HEK293 (cell line): ENCODE data around the gene PLB1.

Source experiments
- BCL11A ChIP-seq: fragments of 450-650 bp; formaldehyde crosslinking; IDR thresholded peaks from 2 replicates; pipeline ENCODE4 v1.5.1; 2016; ENCODE audit warnings: low read depth, missing biosample characterization, missing genetic modification characterization
- FEZF1 ChIP-seq: fragments of 450-650 bp; formaldehyde crosslinking; IDR thresholded peaks from 2 replicates; pipeline ENCODE4 v1.5.1; 2016; ENCODE audit warnings: missing biosample characterization, missing genetic modification characterization
- GLIS1 ChIP-seq: fragments of 450-650 bp; formaldehyde crosslinking; IDR thresholded peaks from 2 replicates; pipeline ENCODE4 v1.5.1; 2016; ENCODE audit warnings: missing biosample characterization, missing genetic modification characterization
- KLF16 ChIP-seq: fragments of 450-650 bp; formaldehyde crosslinking; IDR thresholded peaks from 2 replicates; pipeline ENCODE4 v1.5.1; 2017; ENCODE audit warnings: missing biosample characterization, missing genetic modification characterization
- KLF7 ChIP-seq: fragments of 450-650 bp; formaldehyde crosslinking; IDR thresholded peaks from 2 replicates; pipeline ENCODE4 v1.5.1; 2016; ENCODE audit warnings: missing biosample characterization, missing genetic modification characterization, borderline replicate concordance
- KLF9 ChIP-seq: fragments of 450-650 bp; formaldehyde crosslinking; IDR thresholded peaks from 2 replicates; pipeline ENCODE4 v1.5.1; 2016; ENCODE audit warnings: missing biosample characterization, missing genetic modification characterization, low read depth
- PATZ1 ChIP-seq: fragments of 450-650 bp; formaldehyde crosslinking; IDR thresholded peaks from 2 replicates; pipeline ENCODE4 v1.5.1; 2016; ENCODE audit warnings: missing biosample characterization, missing genetic modification characterization
- SP3 ChIP-seq: fragments of 450-650 bp; formaldehyde crosslinking; IDR thresholded peaks from 2 replicates; pipeline ENCODE4 v1.5.1; 2016; ENCODE audit warnings: missing biosample characterization, missing genetic modification characterization
- SP7 ChIP-seq: fragments of 450-650 bp; formaldehyde crosslinking; IDR thresholded peaks from 2 replicates; pipeline ENCODE4 v1.5.1; 2016; ENCODE audit warnings: missing biosample characterization, missing genetic modification characterization
- TRIM28 ChIP-seq: IDR thresholded peaks from 2 replicates; pipeline ENCODE4 v1.6.1; 2011; ENCODE audit warnings: low read length, control low read depth, borderline replicate concordance
- ZBTB20 ChIP-seq: fragments of 450-650 bp; formaldehyde crosslinking; IDR thresholded peaks from 2 replicates; pipeline ENCODE4 v1.5.1; 2016; ENCODE audit warnings: missing biosample characterization, missing genetic modification characterization
- ZBTB7A ChIP-seq: fragments of 450-650 bp; formaldehyde crosslinking; IDR thresholded peaks from 2 replicates; pipeline ENCODE4 v1.5.1; 2016; ENCODE audit warnings: low read depth, missing biosample characterization, missing genetic modification characterization
- ZFP3 ChIP-seq: fragments of 450-650 bp; formaldehyde crosslinking; IDR thresholded peaks from 2 replicates; pipeline ENCODE4 v1.5.1; 2016; ENCODE audit warnings: low read depth, missing biosample characterization, missing genetic modification characterization
- ZFP37 ChIP-seq: fragments of 450-650 bp; formaldehyde crosslinking; IDR thresholded peaks from 2 replicates; pipeline ENCODE4 v1.5.1; 2016; ENCODE audit warnings: missing biosample characterization, missing genetic modification characterization
- ZFP41 ChIP-seq: fragments of 450-650 bp; formaldehyde crosslinking; IDR thresholded peaks from 2 replicates; pipeline ENCODE4 v1.5.1; 2016; ENCODE audit warnings: missing biosample characterization, missing genetic modification characterization, borderline replicate concordance
- ZNF10 ChIP-seq: fragments of 450-650 bp; formaldehyde crosslinking; IDR thresholded peaks from 2 replicates; pipeline ENCODE4 v1.5.1; 2017; ENCODE audit warnings: missing biosample characterization, missing genetic modification characterization
- ZNF138 ChIP-seq: fragments of 450-650 bp; formaldehyde crosslinking; IDR thresholded peaks from 2 replicates; pipeline ENCODE4 v1.5.1; 2016; ENCODE audit warnings: missing biosample characterization, missing genetic modification characterization, borderline replicate concordance
- ZNF175 ChIP-seq: fragments of 450-650 bp; formaldehyde crosslinking; IDR thresholded peaks from 2 replicates; pipeline ENCODE4 v1.5.1; 2016; ENCODE audit warnings: missing biosample characterization, missing genetic modification characterization
- ZNF18 ChIP-seq: fragments of 450-650 bp; formaldehyde crosslinking; IDR thresholded peaks from 2 replicates; pipeline ENCODE4 v1.5.1; 2016; ENCODE audit warnings: missing biosample characterization, missing genetic modification characterization
- ZNF184 ChIP-seq: fragments of 450-650 bp; IDR thresholded peaks from 2 replicates; pipeline ENCODE4 v1.5.1; 2018; ENCODE audit warnings: missing biosample characterization, mild to moderate bottlenecking, missing genetic modification characterization
- ZNF2 ChIP-seq: fragments of 450-650 bp; formaldehyde crosslinking; IDR thresholded peaks from 2 replicates; pipeline ENCODE4 v1.5.1; 2016; ENCODE audit warnings: missing biosample characterization, missing genetic modification characterization
- ZNF24 ChIP-seq: fragments of 450-650 bp; formaldehyde crosslinking; IDR thresholded peaks from 2 replicates; pipeline ENCODE4 v1.5.1; 2016; ENCODE audit warnings: missing biosample characterization, missing genetic modification characterization
- ZNF266 ChIP-seq: fragments of 450-650 bp; formaldehyde crosslinking; IDR thresholded peaks from 2 replicates; pipeline ENCODE4 v1.5.1; 2016; ENCODE audit warnings: missing biosample characterization, missing genetic modification characterization, low read depth
- ZNF416 ChIP-seq: fragments of 450-650 bp; formaldehyde crosslinking; IDR thresholded peaks from 2 replicates; pipeline ENCODE4 v1.5.1; 2016; ENCODE audit warnings: missing biosample characterization, missing genetic modification characterization
- ZNF514 ChIP-seq: fragments of 450-650 bp; formaldehyde crosslinking; IDR thresholded peaks from 2 replicates; pipeline ENCODE4 v1.5.1; 2016; ENCODE audit warnings: missing biosample characterization, missing genetic modification characterization
- ZNF580 ChIP-seq: fragments of 450-650 bp; formaldehyde crosslinking; IDR thresholded peaks from 2 replicates; pipeline ENCODE4 v1.5.1; 2016; ENCODE audit warnings: missing biosample characterization, missing genetic modification characterization
- ZNF629 ChIP-seq: fragments of 450-650 bp; formaldehyde crosslinking; IDR thresholded peaks from 2 replicates; pipeline ENCODE4 v1.5.1; 2017; ENCODE audit warnings: missing biosample characterization, missing genetic modification characterization
- ZNF76 ChIP-seq: fragments of 450-650 bp; formaldehyde crosslinking; IDR thresholded peaks from 2 replicates; pipeline ENCODE4; 2016; ENCODE audit warnings: low read depth, missing biosample characterization, missing genetic modification characterization, borderline replicate concordance
- ZNF777 ChIP-seq: fragments of 450-650 bp; formaldehyde crosslinking; IDR thresholded peaks from 2 replicates; pipeline ENCODE4 v1.5.1; 2017; ENCODE audit warnings: missing biosample characterization, missing genetic modification characterization, borderline replicate concordance
- ZSCAN18 ChIP-seq: fragments of 450-650 bp; formaldehyde crosslinking; IDR thresholded peaks from 2 replicates; pipeline ENCODE4 v1.5.1; 2016; ENCODE audit warnings: missing biosample characterization, missing genetic modification characterization
- ZSCAN5A ChIP-seq: fragments of 450-650 bp; formaldehyde crosslinking; IDR thresholded peaks from 2 replicates; pipeline ENCODE4 v1.5.1; 2016; ENCODE audit warnings: missing biosample characterization, missing genetic modification characterization
- TF ChIP-seq, protein P1 (sequence below): fragments of 450-650 bp; formaldehyde crosslinking; IDR thresholded peaks from 2 replicates; pipeline ENCODE4 v1.5.1; 2016; ENCODE audit warnings: missing biosample characterization, missing genetic modification characterization

PLB1 gene

DNA sequence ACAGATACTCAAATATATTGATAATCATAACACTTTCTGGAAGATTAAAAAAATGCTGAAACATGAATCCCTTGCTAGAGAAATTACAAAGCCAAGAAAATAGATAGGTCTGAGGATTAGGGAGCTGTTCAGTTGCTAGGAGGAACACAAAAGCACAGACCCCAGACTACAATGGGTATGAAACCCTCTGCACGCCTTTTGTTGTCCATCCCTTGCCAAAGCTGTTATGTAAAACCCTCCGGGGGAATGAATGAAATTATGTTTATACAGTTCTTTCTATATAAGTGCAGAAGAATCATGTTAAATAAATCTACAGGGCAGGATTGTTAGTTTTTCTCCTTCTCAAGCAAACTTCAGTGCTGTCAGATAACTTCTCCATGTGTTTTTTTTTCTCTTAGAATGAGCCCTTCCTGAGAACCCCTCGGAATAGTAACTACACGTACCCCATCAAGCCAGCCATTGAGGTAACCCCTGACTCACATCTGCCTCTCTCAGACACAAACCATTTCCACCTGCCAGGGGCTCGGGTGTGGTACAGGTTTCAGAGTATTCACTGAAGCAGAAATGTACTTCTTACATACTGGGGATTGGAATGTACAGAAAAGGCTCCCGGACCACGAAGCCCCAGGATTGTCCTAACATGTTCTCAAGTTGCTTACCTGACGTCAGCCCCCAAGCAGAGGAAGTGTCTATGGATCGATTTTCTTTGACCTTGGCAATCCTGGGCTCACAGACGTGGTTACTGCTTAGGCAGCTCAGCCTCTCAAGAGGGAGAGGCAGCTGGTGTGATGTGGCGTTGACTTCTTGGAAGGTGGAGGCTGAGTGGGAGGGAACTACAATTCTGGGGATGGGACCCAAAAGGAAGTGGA lies 118.0 kb downstream of the PLB1 start (continued):
- TF ChIP-seq ZFP41 (tag by site-specific recombination) (no peak), ZSCAN5A (tag by site-specific recombination) (no peak), ZNF514 (tag by site-specific recombination) (no peak), PATZ1 (peak; percentile 51; the same call in 1 of the 2 replicates), ZNF777 (no peak), TRIM28 (no peak), ZNF2 (tag by site-specific recombination) (no peak), KLF9 (tag by site-specific recombination) (no peak), ZNF76 (no peak), SP3 (tag by site-specific recombination) (peak; percentile 18; the same call in 1 of the 2 replicates), KLF7 (tag by site-specific recombination) (no peak), ZFP37 (0 out of 2 replicates have a peak, but pooled peaks have one; percentile 25), KLF16 (tag by site-specific recombination) (no peak), ZNF184 (tag by site-specific recombination) (no peak), ZNF266 (tag by site-specific recombination) (no peak), ZNF24 (tag by site-specific recombination) (0 out of 2 replicates have a peak, but pooled peaks have one; percentile 42), ZNF580 (tag by site-specific recombination) (no peak), ZBTB7A (tag by site-specific recombination) (no peak), SP7 (tag by site-specific recombination) (peak; percentile 83), BCL11A (tag by site-specific recombination) (no peak), FEZF1 (tag by site-specific recombination) (peak; percentile 89), ZFP3 (no peak), ZNF18 (tag by site-specific recombination) (no peak), ZNF138 (tag by site-specific recombination) (no peak), ZNF10 (no peak), ZNF175 (no peak), GLIS1 (peak; percentile 83), ZNF416 (tag by site-specific recombination) (no peak), ZBTB20 (peak; percentile 39; the same call in 1 of the 2 replicates), ZNF629 (tag by site-specific recombination) (peak; percentile 95), ZSCAN18 (no peak)
- TF ChIP-seq, protein P1, sequence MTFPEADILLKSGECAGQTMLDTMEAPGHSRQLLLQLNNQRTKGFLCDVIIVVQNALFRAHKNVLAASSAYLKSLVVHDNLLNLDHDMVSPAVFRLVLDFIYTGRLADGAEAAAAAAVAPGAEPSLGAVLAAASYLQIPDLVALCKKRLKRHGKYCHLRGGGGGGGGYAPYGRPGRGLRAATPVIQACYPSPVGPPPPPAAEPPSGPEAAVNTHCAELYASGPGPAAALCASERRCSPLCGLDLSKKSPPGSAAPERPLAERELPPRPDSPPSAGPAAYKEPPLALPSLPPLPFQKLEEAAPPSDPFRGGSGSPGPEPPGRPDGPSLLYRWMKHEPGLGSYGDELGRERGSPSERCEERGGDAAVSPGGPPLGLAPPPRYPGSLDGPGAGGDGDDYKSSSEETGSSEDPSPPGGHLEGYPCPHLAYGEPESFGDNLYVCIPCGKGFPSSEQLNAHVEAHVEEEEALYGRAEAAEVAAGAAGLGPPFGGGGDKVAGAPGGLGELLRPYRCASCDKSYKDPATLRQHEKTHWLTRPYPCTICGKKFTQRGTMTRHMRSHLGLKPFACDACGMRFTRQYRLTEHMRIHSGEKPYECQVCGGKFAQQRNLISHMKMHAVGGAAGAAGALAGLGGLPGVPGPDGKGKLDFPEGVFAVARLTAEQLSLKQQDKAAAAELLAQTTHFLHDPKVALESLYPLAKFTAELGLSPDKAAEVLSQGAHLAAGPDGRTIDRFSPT (tag by site-specific recombination) = peak; percentile 69
